ENCODE measurements around the gene RNF166.

GRCh38 chr16:88658714-88659113 is 47.5 kb downstream of the RNF166 start:
- TF ChIP-seq, protein P1, sequence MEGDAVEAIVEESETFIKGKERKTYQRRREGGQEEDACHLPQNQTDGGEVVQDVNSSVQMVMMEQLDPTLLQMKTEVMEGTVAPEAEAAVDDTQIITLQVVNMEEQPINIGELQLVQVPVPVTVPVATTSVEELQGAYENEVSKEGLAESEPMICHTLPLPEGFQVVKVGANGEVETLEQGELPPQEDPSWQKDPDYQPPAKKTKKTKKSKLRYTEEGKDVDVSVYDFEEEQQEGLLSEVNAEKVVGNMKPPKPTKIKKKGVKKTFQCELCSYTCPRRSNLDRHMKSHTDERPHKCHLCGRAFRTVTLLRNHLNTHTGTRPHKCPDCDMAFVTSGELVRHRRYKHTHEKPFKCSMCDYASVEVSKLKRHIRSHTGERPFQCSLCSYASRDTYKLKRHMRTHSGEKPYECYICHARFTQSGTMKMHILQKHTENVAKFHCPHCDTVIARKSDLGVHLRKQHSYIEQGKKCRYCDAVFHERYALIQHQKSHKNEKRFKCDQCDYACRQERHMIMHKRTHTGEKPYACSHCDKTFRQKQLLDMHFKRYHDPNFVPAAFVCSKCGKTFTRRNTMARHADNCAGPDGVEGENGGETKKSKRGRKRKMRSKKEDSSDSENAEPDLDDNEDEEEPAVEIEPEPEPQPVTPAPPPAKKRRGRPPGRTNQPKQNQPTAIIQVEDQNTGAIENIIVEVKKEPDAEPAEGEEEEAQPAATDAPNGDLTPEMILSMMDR (IDR thresholded peaks at IDR 0.05; ENCODE audit: borderline replicate concordance, extremely low read depth, low read length, poor library complexity, severe bottlenecking), result no peak
- no peak for TF ChIP-seq EZH2 (IDR thresholded peaks at IDR 0.05; ENCODE audit: borderline replicate concordance, low read depth, low read length, severe bottlenecking)

All from DND-41 (cell line).